H9 (cell line): ENCODE data around the gene CORO1C. TPM values are rescaled to one million over a fixed set of nuclear protein-coding genes. Genes with fewer than 3 reads are reported as not detected.

ENCODE experiments used
- DNase-seq: peaks from one replicate; pipeline ENCODE4 v3.0.0-alpha.2; 2017
- H2AFZ ChIP-seq: one replicate; pipeline ENCODE4 v1.6.1; 2013; ENCODE audit warnings: mild to moderate bottlenecking, low read length, control low read depth, moderate library complexity
- H2AK5ac ChIP-seq: 2 replicates; pipeline ENCODE4 v1.6.1; 2013; ENCODE audit warnings: low read length, control low read depth, mixed read lengths; ENCODE audit not compliant: insufficient read length
- H2BK120ac ChIP-seq: one replicate; pipeline ENCODE4 v1.6.1; 2013; ENCODE audit warnings: low read depth, mild to moderate bottlenecking, low read length, control low read depth, inconsistent platforms; ENCODE audit not compliant: poor library complexity, severe bottlenecking
- H2BK12ac ChIP-seq: 2 replicates; pipeline ENCODE4 v1.6.1; 2013; ENCODE audit warnings: low read length, control low read depth, mixed read lengths, low read depth; ENCODE audit not compliant: insufficient read length
- H2BK15ac ChIP-seq: 2 replicates; pipeline ENCODE4 v1.6.1; 2013; ENCODE audit warnings: low read depth, low read length, control low read depth
- H2BK20ac ChIP-seq: one replicate; pipeline ENCODE4 v1.6.1; 2013; ENCODE audit warnings: low read depth, mild to moderate bottlenecking, low read length, control low read depth, inconsistent platforms; ENCODE audit not compliant: poor library complexity, severe bottlenecking
- H2BK5ac ChIP-seq: 2 replicates; pipeline ENCODE4 v1.6.1; 2013; ENCODE audit warnings: low read length, control low read depth, mixed read lengths; ENCODE audit not compliant: insufficient read length
- H3K14ac ChIP-seq: 2 replicates; pipeline ENCODE4 v1.6.1; 2013; ENCODE audit warnings: low read length, control low read depth; ENCODE audit not compliant: insufficient read depth
- H3K18ac ChIP-seq: 2 replicates; pipeline ENCODE4 v1.6.1; 2013; ENCODE audit warnings: low read depth, mild to moderate bottlenecking, mixed read lengths, low read length, control low read depth; ENCODE audit not compliant: insufficient read length
- H3K23ac ChIP-seq: 2 replicates; pipeline ENCODE4 v1.6.1; 2013; ENCODE audit warnings: low read length, control low read depth, mixed read lengths, low read depth; ENCODE audit not compliant: insufficient read length
- H3K23me2 ChIP-seq: 2 replicates; pipeline ENCODE4 v1.6.1; 2013; ENCODE audit warnings: low read depth, mild to moderate bottlenecking, mixed read lengths, low read length, control low read depth; ENCODE audit not compliant: insufficient read length, poor library complexity, severe bottlenecking
- H3K27ac ChIP-seq: 2 replicates; pipeline ENCODE4 v1.5.1; 2013; ENCODE audit warnings: low read length, control low read depth, mixed read lengths, low read depth; ENCODE audit not compliant: insufficient read length
- H3K27me3 ChIP-seq: 2 replicates; pipeline ENCODE4 v1.6.1; 2013; ENCODE audit warnings: low read length, control low read depth, inconsistent platforms; ENCODE audit not compliant: insufficient read depth
- H3K4ac ChIP-seq: 2 replicates; pipeline ENCODE4 v1.6.1; 2013; ENCODE audit warnings: low read depth, mild to moderate bottlenecking, control low read depth, inconsistent platforms, low read length, moderate library complexity
- H3K4me1 ChIP-seq: 2 replicates; pipeline ENCODE4 v1.6.1; 2013; ENCODE audit warnings: low read length, control low read depth, inconsistent platforms; ENCODE audit not compliant: insufficient read depth
- H3K4me2 ChIP-seq: 2 replicates; pipeline ENCODE4 v1.6.1; 2013; ENCODE audit warnings: low read length, control low read depth, mixed read lengths; ENCODE audit not compliant: insufficient read length, insufficient read depth
- H3K56ac ChIP-seq: 2 replicates; pipeline ENCODE4 v1.6.1; 2013; ENCODE audit warnings: low read depth, mild to moderate bottlenecking, mixed read lengths, low read length, control low read depth; ENCODE audit not compliant: insufficient read length
- H3K79me1 ChIP-seq: 2 replicates; pipeline ENCODE4 v1.6.1; 2013; ENCODE audit warnings: low read depth, mild to moderate bottlenecking, moderate library complexity, low read length, control low read depth, inconsistent platforms; ENCODE audit not compliant: insufficient read depth, poor library complexity, severe bottlenecking
- H3K79me2 ChIP-seq: 2 replicates; pipeline ENCODE4 v1.6.1; 2013; ENCODE audit warnings: low read length, control low read depth, inconsistent platforms; ENCODE audit not compliant: insufficient read depth
- H3K9ac ChIP-seq: 2 replicates; pipeline ENCODE4 v1.6.1; 2013; ENCODE audit warnings: low read length, control low read depth, mixed read lengths; ENCODE audit not compliant: insufficient read length; ENCODE audit errors: extremely low read depth
- H3K9me3 ChIP-seq: one replicate; pipeline ENCODE4 v1.6.1; 2013; ENCODE audit warnings: low read depth, low read length, inconsistent platforms; ENCODE audit not compliant: control insufficient read depth
- H3T11ph ChIP-seq: one replicate; pipeline ENCODE4 v1.6.1; 2013; ENCODE audit warnings: mild to moderate bottlenecking, low read length, control low read depth, inconsistent platforms
- H4K20me1 ChIP-seq: one replicate; pipeline ENCODE4 v1.6.1; 2013; ENCODE audit not compliant: control insufficient read depth, insufficient read length, insufficient read depth
- H4K5ac ChIP-seq: 2 replicates; pipeline ENCODE4 v1.6.1; 2013; ENCODE audit warnings: low read depth, mild to moderate bottlenecking, mixed read lengths, low read length, control low read depth; ENCODE audit not compliant: insufficient read length
- H4K8ac ChIP-seq: replicated peaks from 2 replicates; pipeline ENCODE4 v1.6.1; 2013; ENCODE audit warnings: low read length, control low read depth, mixed read lengths, low read depth; ENCODE audit not compliant: insufficient read length
- H4K91ac ChIP-seq: 2 replicates; pipeline ENCODE4 v1.6.1; 2013; ENCODE audit warnings: low read depth, mild to moderate bottlenecking, moderate library complexity, mixed read lengths, low read length, control low read depth; ENCODE audit not compliant: insufficient read length
- H3K27ac Mint-ChIP-seq, 3 experiments: 2 replicates in 2 of 3; 3 replicates in 1 of 3; pipeline ENCODE4 v1.8.0; 2020 to 2021; ENCODE audit warnings: mixed read lengths in 3 of 3, mild to moderate bottlenecking in 1 of 3, moderate library complexity in 1 of 3
- H3K27me3 Mint-ChIP-seq: 2 replicates; pipeline ENCODE4 v1.8.0; 2021; ENCODE audit warnings: low read depth, mild to moderate bottlenecking, moderate library complexity, mixed read lengths
- H3K36me3 Mint-ChIP-seq, 3 experiments: 2 replicates in 2 of 3; 3 replicates in 1 of 3; pipeline ENCODE4 v1.8.0; 2020 to 2021; ENCODE audit warnings: low read depth in 3 of 3, mixed read lengths in 3 of 3; ENCODE audit not compliant: insufficient read depth in 1 of 3
- H3K4me1 Mint-ChIP-seq, 2 experiments: 2 replicates each; pipeline ENCODE4 v1.8.0; 2020; ENCODE audit warnings: mixed read lengths in 2 of 2
- H3K4me3 Mint-ChIP-seq, 2 experiments: 2 replicates in 1 of 2; 3 replicates in 1 of 2; pipeline ENCODE4 v1.8.0; 2020 to 2021; ENCODE audit warnings: mild to moderate bottlenecking in 2 of 2, mixed read lengths in 2 of 2, moderate library complexity in 1 of 2
- H3K9me3 Mint-ChIP-seq, 2 experiments: 2 replicates in 1 of 2; 3 replicates in 1 of 2; pipeline ENCODE4 v1.8.0; 2020; ENCODE audit warnings: mild to moderate bottlenecking in 2 of 2, mixed read lengths in 2 of 2, moderate library complexity in 1 of 2
- CTCF ChIP-seq: fragments of 200-600 bp; sonication (generic); conservative IDR thresholded peaks from 3 replicates; pipeline ENCODE4 v1.8.0; 2021; ENCODE audit warnings: antibody characterized with exemption, mild to moderate bottlenecking
- WGBS: extraction: QIAGEN DNeasy Blood & Tissue Kit; methylation state at CpG from one replicate; pipeline ENCODE4 v1.1.7; 2013; ENCODE audit warnings: missing lambda C conversion rate, low lambda C conversion rate, mixed read lengths; ENCODE audit not compliant: insufficient read length; ENCODE audit errors: extremely low coverage; 5-methylcytosine and 5-hydroxymethylcytosine counted together
- total RNA-seq: library from RNA; stranded (reverse); gene quantifications from 2 replicates; pipeline ENCODE4 v1.2.1, GENCODE V29; 2021

CORO1C gene
- total RNA-seq, 1 experiment from 2014 or later: 154 TPM

- peak; percentile 10 for DNase-seq
- no peak overlapping the region for H3K9ac ChIP-seq
- H3K56ac ChIP-seq: no peak overlapping the region
- H3K18ac ChIP-seq: no peak overlapping the region
- no peak overlapping the region for H4K91ac ChIP-seq
- H3K4me3 Mint-ChIP-seq: no peak overlapping the region
- no peak for TF ChIP-seq CTCF
- H3K79me2 ChIP-seq: no peaks in the 10 kb centered on the region
- no peaks in the 10 kb centered on the region for H4K20me1 ChIP-seq
- no peaks in the 10 kb centered on the region for H3K23me2 ChIP-seq
- no peak overlapping the region for H2BK15ac ChIP-seq
- no peaks in the 10 kb centered on the region for H3K36me3 Mint-ChIP-seq
- no peak overlapping the region for H2BK120ac ChIP-seq
- H3K27me3 Mint-ChIP-seq: no peaks in the 10 kb centered on the region
- H3K79me1 ChIP-seq: no peaks in the 10 kb centered on the region
- H3K27ac ChIP-seq: no peak overlapping the region
- H3T11ph ChIP-seq: no peak overlapping the region
- H4K8ac ChIP-seq: no peak overlapping the region
- no peak overlapping the region for H3K23ac ChIP-seq
- H3K14ac ChIP-seq: no peak overlapping the region
- no peak overlapping the region for H2AK5ac ChIP-seq
- H2BK5ac ChIP-seq: no peak overlapping the region
- H4K5ac ChIP-seq: no peak overlapping the region
- H3K9me3 Mint-ChIP-seq: peaks cover 0 to under 1% of the 10 kb centered on the region in 2 experiments; a peak in 2 of 5 replicates
- H3K27ac Mint-ChIP-seq: no peak overlapping the region
- H3K4me2 ChIP-seq: no peak overlapping the region
- WGBS: no CpG with 5 or more reads among the region's 1 CpG
- H2BK20ac ChIP-seq: no peak overlapping the region
- H3K27me3 ChIP-seq: no peaks in the 10 kb centered on the region
- H3K4me1 Mint-ChIP-seq: no peaks in the 10 kb centered on the region
- H2BK12ac ChIP-seq: no peak overlapping the region
- no peak overlapping the region for H2AFZ ChIP-seq
- no peaks in the 10 kb centered on the region for H3K4me1 ChIP-seq
- H3K4ac ChIP-seq: no peak overlapping the region
- H3K9me3 ChIP-seq: no peaks in the 10 kb centered on the region
Observed at GRCh38 chr12:108752387-108752786, 21.1 kb upstream of the CORO1C start.
